ENCODE results near the gene CDC42BPA. TPM values are rescaled to one million over a fixed set of nuclear protein-coding genes. Genes with fewer than 3 reads are reported as not detected.

CDC42BPA gene
- polyA plus RNA-seq, 1 of the 3 experiments (the other 2 are of a cell fraction): 6.8 TPM

DNA sequence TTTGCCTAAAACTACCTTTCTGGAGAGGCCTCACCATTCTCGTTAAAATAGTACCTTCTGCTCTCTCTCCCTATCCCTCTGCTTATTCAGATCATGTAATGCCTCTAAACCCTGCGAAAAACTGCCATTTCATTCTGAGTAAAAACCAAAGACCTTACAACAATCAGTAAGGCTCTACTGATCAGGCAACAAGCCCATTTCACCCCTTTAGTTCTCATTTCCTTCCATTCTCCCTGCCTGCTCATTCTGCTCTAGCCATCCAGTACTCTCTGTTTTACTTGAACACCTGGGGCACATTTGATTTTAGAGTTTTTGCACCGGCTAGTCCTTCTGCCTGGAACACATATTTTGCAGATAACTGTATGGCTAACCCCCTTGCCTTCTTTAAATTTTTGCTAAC is 190.4 kb downstream of the CDC42BPA start:
- no peaks in the 10 kb centered on the region for H3K27me3 ChIP-seq (ENCODE audit: insufficient read depth)
- H4K20me1 ChIP-seq (ENCODE audit: insufficient read depth): no peaks in the 10 kb centered on the region
- H3K4me1 ChIP-seq (ENCODE audit: control insufficient read depth in 1 of 2, insufficient read depth in 2 of 2, low read depth in 1 of 2, low read length in 1 of 2): no peaks in the 10 kb centered on the region
- H3K9me2 ChIP-seq: no peaks in the 10 kb centered on the region
- H3K9ac ChIP-seq: no peak overlapping the region
- no peaks in the 10 kb centered on the region for H3K9me3 ChIP-seq
- H3F3A ChIP-seq (replicated peaks; ENCODE audit: insufficient read depth): no peaks in the 10 kb centered on the region
- H3K4me3 ChIP-seq (ENCODE audit: low read depth in 2 of 2, low read length in 1 of 2): no peak overlapping the region
- no peak for DNase-seq
- 93% methylated on average over 3 of the region's 3 CpGs for WGBS (ENCODE audit: low lambda C conversion rate)
- H3K36me3 ChIP-seq (replicated peaks in 1 of 2; ENCODE audit: control insufficient read depth in 1 of 2, insufficient read depth in 2 of 2, low read length in 1 of 2): peaks cover 15 to 21% of the 10 kb centered on the region in 2 experiments
- H3K79me2 ChIP-seq (ENCODE audit: insufficient read depth): no peaks in the 10 kb centered on the region
- ChIA-PET CTCF (interaction anchor here (1.0 kb wide), 1 partner anchor 39 kb away, joined by 5 read pairs; no protein-coding TSS in a partner anchor), POLR2A (no interaction called here)
- H2AFZ ChIP-seq (ENCODE audit: low read depth): no peak overlapping the region
- no peak overlapping the region for H3K4me2 ChIP-seq
- H3K27ac ChIP-seq (ENCODE audit: low read depth in 2 of 2, low read length in 1 of 2): no peak overlapping the region
- TF ChIP-seq NFIC (IDR thresholded peaks at IDR 0.05; ENCODE audit: borderline replicate concordance): no peak
- TF ChIP-seq, protein P1, sequence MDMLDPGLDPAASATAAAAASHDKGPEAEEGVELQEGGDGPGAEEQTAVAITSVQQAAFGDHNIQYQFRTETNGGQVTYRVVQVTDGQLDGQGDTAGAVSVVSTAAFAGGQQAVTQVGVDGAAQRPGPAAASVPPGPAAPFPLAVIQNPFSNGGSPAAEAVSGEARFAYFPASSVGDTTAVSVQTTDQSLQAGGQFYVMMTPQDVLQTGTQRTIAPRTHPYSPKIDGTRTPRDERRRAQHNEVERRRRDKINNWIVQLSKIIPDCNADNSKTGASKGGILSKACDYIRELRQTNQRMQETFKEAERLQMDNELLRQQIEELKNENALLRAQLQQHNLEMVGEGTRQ (IDR thresholded peaks at IDR 0.05; ENCODE audit: borderline replicate concordance, low read depth, low read length): no peak

GRCh38 chr1:227125929-227126545 is 192.3 kb downstream of the CDC42BPA start:
- CTCF ChIA-PET: no interaction called here

More at GRCh38 chr1:227125929-227126545, 192.3 kb downstream of the CDC42BPA start:
- Histone ChIP-seq H3K4me3 (ENCODE audit: low read depth in 2 of 2, low read length in 1 of 2) (no peak overlapping the region), H4K20me1 (ENCODE audit: insufficient read depth) (no peaks in the 10 kb centered on the region), H3K4me1 (ENCODE audit: control insufficient read depth in 1 of 2, insufficient read depth in 2 of 2, low read depth in 1 of 2, low read length in 1 of 2) (no peaks in the 10 kb centered on the region), H3K9me3 (no peaks in the 10 kb centered on the region), H3K9me2 (no peaks in the 10 kb centered on the region), H3K9ac (no peak overlapping the region), H3K79me2 (ENCODE audit: insufficient read depth) (no peaks in the 10 kb centered on the region), H3K4me2 (no peak overlapping the region), H3K27ac (ENCODE audit: low read depth in 2 of 2, low read length in 1 of 2) (no peak overlapping the region), H3K27me3 (ENCODE audit: insufficient read depth) (no peaks in the 10 kb centered on the region), H2AFZ (ENCODE audit: low read depth) (no peak overlapping the region), H3F3A (replicated peaks; ENCODE audit: insufficient read depth) (no peaks in the 10 kb centered on the region), H3K36me3 (replicated peaks in 1 of 2; ENCODE audit: control insufficient read depth in 1 of 2, insufficient read depth in 2 of 2, low read length in 1 of 2) (peaks cover 12 to 27% of the 10 kb centered on the region in 2 experiments)
- TF ChIP-seq GATA2 (CRISPR knock-in tag; IDR thresholded peaks at IDR 0.05) (no peak), RAD21 (IDR thresholded peaks at IDR 0.05; ENCODE audit: low read length) (no peak), NFIC (IDR thresholded peaks at IDR 0.05; ENCODE audit: borderline replicate concordance) (no peak), PBX3 (IDR thresholded peaks at IDR 0.05) (no peak), EZH2phosphoT487 (IDR thresholded peaks at IDR 0.05; ENCODE audit: borderline replicate concordance, low read depth) (no peak), RCOR1 (IDR thresholded peaks at IDR 0.05; ENCODE audit: low read length) (no peak)
- TF ChIP-seq, protein P2, sequence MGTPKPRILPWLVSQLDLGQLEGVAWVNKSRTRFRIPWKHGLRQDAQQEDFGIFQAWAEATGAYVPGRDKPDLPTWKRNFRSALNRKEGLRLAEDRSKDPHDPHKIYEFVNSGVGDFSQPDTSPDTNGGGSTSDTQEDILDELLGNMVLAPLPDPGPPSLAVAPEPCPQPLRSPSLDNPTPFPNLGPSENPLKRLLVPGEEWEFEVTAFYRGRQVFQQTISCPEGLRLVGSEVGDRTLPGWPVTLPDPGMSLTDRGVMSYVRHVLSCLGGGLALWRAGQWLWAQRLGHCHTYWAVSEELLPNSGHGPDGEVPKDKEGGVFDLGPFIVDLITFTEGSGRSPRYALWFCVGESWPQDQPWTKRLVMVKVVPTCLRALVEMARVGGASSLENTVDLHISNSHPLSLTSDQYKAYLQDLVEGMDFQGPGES (IDR thresholded peaks at IDR 0.05; ENCODE audit: low read depth, low read length): no peak
- POLR2A ChIA-PET: no interaction called here
- WGBS (ENCODE audit: low lambda C conversion rate): 89% methylated on average over 3 of the region's 3 CpGs
- no peak for DNase-seq
